Endothelial cell of umbilical vein (primary cell): ENCODE measurements around the gene PLAGL1.

ENCODE experiments used
- EZH2 ChIP-seq: IDR thresholded peaks from 2 replicates; pipeline ENCODE4 v1.6.1; 2012; ENCODE audit warnings: borderline replicate concordance, low read depth, mild to moderate bottlenecking, moderate library complexity, low read length, inconsistent platforms; ENCODE audit not compliant: severe bottlenecking
- FOS ChIP-seq: IDR thresholded peaks from 2 replicates; pipeline ENCODE4 v1.6.1; 2011; ENCODE audit warnings: mild to moderate bottlenecking, low read length, moderate library complexity, borderline replicate concordance; ENCODE audit not compliant: insufficient read depth
- GATA2 ChIP-seq: IDR thresholded peaks from 2 replicates; pipeline ENCODE4 v1.7.0; 2011; ENCODE audit warnings: low read depth, mild to moderate bottlenecking, moderate library complexity, mixed read lengths, low read length; ENCODE audit not compliant: insufficient read length, insufficient read depth
- POLR2A ChIP-seq: IDR thresholded peaks from 2 replicates; pipeline ENCODE4 v1.6.1; 2012; ENCODE audit warnings: low read depth, mild to moderate bottlenecking, control low read depth, low read length
- POLR2AphosphoS5 ChIP-seq: IDR thresholded peaks from 2 replicates; pipeline ENCODE4 v1.6.1; 2012; ENCODE audit warnings: low read depth, mild to moderate bottlenecking, control low read depth, low read length, moderate library complexity; ENCODE audit not compliant: insufficient read depth
- TF ChIP-seq, protein P1 (sequence below), 2 donors: IDR thresholded peaks; 1 replicate in 1 of 2; 2 replicates in 1 of 2; pipeline ENCODE4 v1.5.1; 2011; ENCODE audit warnings: low read length in 2 of 2, mild to moderate bottlenecking in 2 of 2, moderate library complexity in 2 of 2, control low read depth in 1 of 2, inconsistent platforms in 1 of 2, low read depth in 1 of 2; ENCODE audit not compliant: insufficient read depth in 1 of 2; ENCODE audit errors: extremely low read depth in 1 of 2
- TF ChIP-seq, protein P2 (sequence below): IDR thresholded peaks from 2 replicates; pipeline ENCODE4 v1.6.1; 2011; ENCODE audit not compliant: insufficient read depth, insufficient read length

- TF ChIP-seq EZH2 = no peak
- TF ChIP-seq, protein P1, sequence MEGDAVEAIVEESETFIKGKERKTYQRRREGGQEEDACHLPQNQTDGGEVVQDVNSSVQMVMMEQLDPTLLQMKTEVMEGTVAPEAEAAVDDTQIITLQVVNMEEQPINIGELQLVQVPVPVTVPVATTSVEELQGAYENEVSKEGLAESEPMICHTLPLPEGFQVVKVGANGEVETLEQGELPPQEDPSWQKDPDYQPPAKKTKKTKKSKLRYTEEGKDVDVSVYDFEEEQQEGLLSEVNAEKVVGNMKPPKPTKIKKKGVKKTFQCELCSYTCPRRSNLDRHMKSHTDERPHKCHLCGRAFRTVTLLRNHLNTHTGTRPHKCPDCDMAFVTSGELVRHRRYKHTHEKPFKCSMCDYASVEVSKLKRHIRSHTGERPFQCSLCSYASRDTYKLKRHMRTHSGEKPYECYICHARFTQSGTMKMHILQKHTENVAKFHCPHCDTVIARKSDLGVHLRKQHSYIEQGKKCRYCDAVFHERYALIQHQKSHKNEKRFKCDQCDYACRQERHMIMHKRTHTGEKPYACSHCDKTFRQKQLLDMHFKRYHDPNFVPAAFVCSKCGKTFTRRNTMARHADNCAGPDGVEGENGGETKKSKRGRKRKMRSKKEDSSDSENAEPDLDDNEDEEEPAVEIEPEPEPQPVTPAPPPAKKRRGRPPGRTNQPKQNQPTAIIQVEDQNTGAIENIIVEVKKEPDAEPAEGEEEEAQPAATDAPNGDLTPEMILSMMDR (IDR thresholded peaks at IDR 0.05; ENCODE audit: extremely low read depth in 1 of 2, insufficient read depth in 1 of 2, low read depth in 1 of 2, low read length in 2 of 2) = no peak
- TF ChIP-seq POLR2AphosphoS5 = no peak
- TF ChIP-seq POLR2A = no peak
- TF ChIP-seq FOS = no peak
- TF ChIP-seq, protein P2, sequence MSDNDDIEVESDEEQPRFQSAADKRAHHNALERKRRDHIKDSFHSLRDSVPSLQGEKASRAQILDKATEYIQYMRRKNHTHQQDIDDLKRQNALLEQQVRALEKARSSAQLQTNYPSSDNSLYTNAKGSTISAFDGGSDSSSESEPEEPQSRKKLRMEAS = no peak
- TF ChIP-seq GATA2 = no peak
Measured at GRCh38 chr6:143965503-143966171, 42.4 kb downstream of the PLAGL1 start.
